Adrenal gland (tissue), 5 donors: ENCODE data around the gene ROS1.

Experiments
- CTCF ChIP-seq, 6 experiments: fragments of 450-650 bp in 4 of 6; fragments of 200-600 bp in 2 of 6; sonication (generic) in 1 of 6; IDR thresholded peaks; 1 replicate in 5 of 6; 2 replicates in 1 of 6; pipeline versions ENCODE4 v1.5.1 to v1.8.0; 2016 to 2021; ENCODE audit warnings: antibody characterized with exemption in 6 of 6, mild to moderate bottlenecking in 2 of 6, moderate library complexity in 1 of 6
- POLR2A ChIP-seq, 2 donors: fragments of 450-650 bp; IDR thresholded peaks; one replicate each; pipeline ENCODE4 v1.6.1; 2017; ENCODE audit warnings: antibody characterized with exemption in 2 of 2, mild to moderate bottlenecking in 2 of 2, moderate library complexity in 1 of 2
- donor health status: DM: no; HTN: no; CAD: no.

- no peak for TF ChIP-seq CTCF (IDR thresholded peaks at IDR 0.05)
- no peak for TF ChIP-seq POLR2A (IDR thresholded peaks at IDR 0.05)
These were observed 39.0 kb upstream of the ROS1 start for GRCh38 chr6:117464700-117465099.
